Fibroblast of mammary gland (primary cell): ENCODE measurements around the gene SERPINB5.
A peak's percentile ranks its signal among the peaks of the same experiment; 100 is the strongest.

Source experiments
- DNase-seq: peaks from one replicate; pipeline ENCODE4 v3.0.0-alpha.2; 2010; ENCODE audit warnings: low read depth
- H3K4me3 ChIP-seq: 2 replicates; pipeline ENCODE4 v1.5.1; 2011; ENCODE audit warnings: low read depth, mild to moderate bottlenecking, low read length, moderate library complexity; ENCODE audit not compliant: control insufficient read depth
- TF ChIP-seq, protein P1 (sequence below): conservative IDR thresholded peaks from 2 replicates; pipeline ENCODE4 v1.5.1; 2011; ENCODE audit warnings: low read depth, low read length, inconsistent platforms; ENCODE audit not compliant: control insufficient read depth, insufficient read depth

The SERPINB5 gene

DNA sequence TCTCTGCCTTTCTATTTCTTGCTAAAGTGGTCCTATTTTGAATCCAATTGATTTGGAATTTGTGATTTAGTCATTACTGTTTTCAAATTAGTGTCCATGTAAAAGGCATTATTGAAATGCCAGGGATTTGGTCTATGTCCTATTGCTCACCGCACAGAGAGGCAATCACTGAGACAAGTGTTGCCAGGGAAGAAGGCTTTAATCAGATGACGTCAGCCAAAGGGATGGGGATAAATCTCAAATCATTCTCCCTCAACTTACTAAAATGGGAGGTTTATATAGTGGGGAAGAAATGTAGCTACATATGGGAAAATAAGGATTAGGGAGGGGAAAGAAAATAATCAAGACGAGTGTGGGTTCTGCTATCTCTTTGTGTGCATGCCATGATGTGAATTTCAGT lies 75.0 kb downstream of the SERPINB5 start:
- DNase-seq = no peak
- TF ChIP-seq, protein P1, sequence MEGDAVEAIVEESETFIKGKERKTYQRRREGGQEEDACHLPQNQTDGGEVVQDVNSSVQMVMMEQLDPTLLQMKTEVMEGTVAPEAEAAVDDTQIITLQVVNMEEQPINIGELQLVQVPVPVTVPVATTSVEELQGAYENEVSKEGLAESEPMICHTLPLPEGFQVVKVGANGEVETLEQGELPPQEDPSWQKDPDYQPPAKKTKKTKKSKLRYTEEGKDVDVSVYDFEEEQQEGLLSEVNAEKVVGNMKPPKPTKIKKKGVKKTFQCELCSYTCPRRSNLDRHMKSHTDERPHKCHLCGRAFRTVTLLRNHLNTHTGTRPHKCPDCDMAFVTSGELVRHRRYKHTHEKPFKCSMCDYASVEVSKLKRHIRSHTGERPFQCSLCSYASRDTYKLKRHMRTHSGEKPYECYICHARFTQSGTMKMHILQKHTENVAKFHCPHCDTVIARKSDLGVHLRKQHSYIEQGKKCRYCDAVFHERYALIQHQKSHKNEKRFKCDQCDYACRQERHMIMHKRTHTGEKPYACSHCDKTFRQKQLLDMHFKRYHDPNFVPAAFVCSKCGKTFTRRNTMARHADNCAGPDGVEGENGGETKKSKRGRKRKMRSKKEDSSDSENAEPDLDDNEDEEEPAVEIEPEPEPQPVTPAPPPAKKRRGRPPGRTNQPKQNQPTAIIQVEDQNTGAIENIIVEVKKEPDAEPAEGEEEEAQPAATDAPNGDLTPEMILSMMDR = no peak
- H3K4me3 ChIP-seq = no peak overlapping the region

DNA sequence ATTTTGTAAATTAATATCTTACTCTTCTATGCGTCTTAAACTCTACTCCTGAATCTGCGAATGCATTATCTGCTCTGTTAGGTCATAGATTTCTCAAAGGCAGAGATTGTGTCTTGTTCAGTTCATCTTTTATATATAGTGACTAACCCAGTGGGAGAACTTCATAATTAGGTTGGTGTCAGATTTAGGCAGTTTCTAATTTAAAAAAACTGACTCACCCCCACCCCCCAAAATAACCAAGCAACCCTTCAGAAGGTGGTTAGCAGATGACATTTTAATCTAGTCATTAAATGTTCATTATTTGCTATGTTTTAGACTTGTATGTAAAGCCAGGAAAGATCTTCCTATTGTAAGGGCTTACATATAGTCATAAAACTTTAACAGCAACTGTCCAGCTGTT lies 75.8 kb downstream of the SERPINB5 start:
- TF ChIP-seq, protein P1 = no peak
- DNase-seq = no peak
- H3K4me3 ChIP-seq = no peak overlapping the region

DNA sequence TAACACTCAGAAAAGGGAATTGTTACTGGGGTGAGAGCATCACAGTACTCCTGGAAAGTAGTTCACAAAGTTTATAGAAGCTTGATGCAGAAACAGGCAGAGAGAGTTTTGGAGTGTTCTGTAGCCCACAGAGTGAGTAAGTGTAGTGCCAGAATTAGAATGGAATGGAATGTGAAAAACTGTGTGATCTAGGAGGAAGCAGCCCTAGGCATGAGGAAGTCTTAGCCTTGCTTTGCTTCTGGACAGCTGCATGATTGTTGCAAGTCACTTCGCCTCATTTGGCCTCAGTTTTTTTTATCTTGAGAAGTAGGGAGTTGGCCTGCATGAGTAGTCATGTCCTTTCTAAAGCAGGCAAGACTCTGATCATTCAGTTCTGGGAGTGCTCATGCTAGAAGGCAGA lies 76.3 kb downstream of the SERPINB5 start:
- TF ChIP-seq, protein P1 = no peak
- H3K4me3 ChIP-seq = no peak overlapping the region
- DNase-seq = peak; percentile 83
